K562 (cell line): ENCODE data around the gene DAP. TPM values are rescaled to one million over a fixed set of nuclear protein-coding genes. Genes with fewer than 3 reads are reported as not detected.

Experiments
- ELF1 ChIP-seq: fragments of 200-800 bp; sonication (Bioruptor generic); IDR thresholded peaks from 2 replicates; pipeline ENCODE4 v1.6.1; 2016; ENCODE audit warnings: missing genetic modification characterization, missing compliant biosample characterization
- EP400 ChIP-seq: fragments of 450-650 bp; IDR thresholded peaks from 2 replicates; pipeline ENCODE4 v1.6.1; 2017; ENCODE audit warnings: antibody characterized with exemption, mild to moderate bottlenecking, moderate library complexity
- FUS ChIP-seq: fragments of 200-400 bp; formaldehyde crosslinking; optimal IDR thresholded peaks from 2 replicates; pipeline ENCODE3; 2017; ENCODE audit warnings: low read depth, low read length
- GATAD2A ChIP-seq: fragments of 450-650 bp; IDR thresholded peaks from 2 replicates; pipeline ENCODE4 v1.6.1; 2017
- HDAC2 ChIP-seq: fragments of 450-650 bp; IDR thresholded peaks from 2 replicates; pipeline ENCODE4 v1.6.1; 2016; ENCODE audit warnings: mild to moderate bottlenecking
- IFI16 ChIP-seq: fragments of 250-450 bp; sonication (Bioruptor Pico); IDR thresholded peaks from 2 replicates; pipeline ENCODE4 v2.1.2; 2022; ENCODE audit warnings: mild to moderate bottlenecking, inconsistent platforms
- ILF3 ChIP-seq: fragments of 450-650 bp; IDR thresholded peaks from 2 replicates; pipeline ENCODE4 v1.6.1; 2018; ENCODE audit warnings: antibody characterized with exemption, mild to moderate bottlenecking, moderate library complexity, borderline replicate concordance
- ILK ChIP-seq: fragments of 450-650 bp; IDR thresholded peaks from 2 replicates; pipeline ENCODE4 v1.6.1; 2016; ENCODE audit warnings: missing genetic modification characterization, low read depth, mild to moderate bottlenecking, missing compliant biosample characterization, moderate library complexity, borderline replicate concordance
- KDM1A ChIP-seq, 2 experiments: fragments of 450-650 bp; IDR thresholded peaks; 2 replicates each; pipeline ENCODE4 v1.6.1; 2016; ENCODE audit warnings: mild to moderate bottlenecking in 2 of 2
- MAZ ChIP-seq, 2 experiments: fragments of 450-650 bp in 1 of 2; sonication (generic) in 1 of 2; formaldehyde crosslinking; IDR thresholded peaks in 1 of 2; conservative IDR thresholded peaks in 1 of 2; 2 replicates each; pipeline versions ENCODE4 v1.4.0 to v1.5.0; 2020; ENCODE audit warnings: mild to moderate bottlenecking in 1 of 2, missing genetic modification reagents in 1 of 2
- MLX ChIP-seq, 2 experiments: fragments of 450-650 bp in 1 of 2; sonication (generic) in 1 of 2; formaldehyde crosslinking; conservative IDR thresholded peaks; 2 replicates each; pipeline versions ENCODE4 v1.4.0 to v1.8.1; 2020 to 2022; ENCODE audit warnings: mild to moderate bottlenecking in 1 of 2, missing genetic modification reagents in 1 of 2
- NELFE ChIP-seq: IDR thresholded peaks from 2 replicates; pipeline ENCODE4 v1.6.1; 2011; ENCODE audit warnings: mild to moderate bottlenecking; ENCODE audit not compliant: insufficient read depth, insufficient read length
- NFRKB ChIP-seq: fragments of 450-650 bp; IDR thresholded peaks from 2 replicates; pipeline ENCODE4 v1.6.1; 2016; ENCODE audit warnings: low read depth
- POLR2AphosphoS5 ChIP-seq: IDR thresholded peaks from 2 replicates; pipeline ENCODE4 v1.6.1; 2011; ENCODE audit warnings: mild to moderate bottlenecking, low read depth, low read length, moderate library complexity; ENCODE audit not compliant: control insufficient read depth, insufficient read depth
- POLR2G ChIP-seq: fragments of 200-400 bp; formaldehyde crosslinking; IDR thresholded peaks from 2 replicates; pipeline ENCODE4 v1.6.1; 2017; ENCODE audit warnings: low read depth, mild to moderate bottlenecking, antibody characterized with exemption, low read length, moderate library complexity
- RAD21 ChIP-seq, 2 experiments: fragments of 250-450 bp in 1 of 2; fragments of 450-650 bp in 1 of 2; sonication (Bioruptor Pico) in 1 of 2; formaldehyde crosslinking in 1 of 2; IDR thresholded peaks in 1 of 2; conservative IDR thresholded peaks in 1 of 2; 2 replicates each; pipeline versions ENCODE4 v1.4.0 to v1.8.0; 2020 to 2022; ENCODE audit warnings: mild to moderate bottlenecking in 2 of 2, moderate library complexity in 1 of 2
- RCOR1 ChIP-seq, 2 experiments: IDR thresholded peaks; 2 replicates each; pipeline ENCODE4 v1.6.1; 2012; ENCODE audit warnings: low read depth in 2 of 2, low read length in 2 of 2, borderline replicate concordance in 1 of 2, improper control_type of control experiment in 1 of 2
- YY1 ChIP-seq, 3 experiments: IDR thresholded peaks; 2 replicates each; pipeline ENCODE4 v1.6.1; 2011; ENCODE audit warnings: low read length in 2 of 3, mild to moderate bottlenecking in 2 of 3, moderate library complexity in 2 of 3, borderline replicate concordance in 1 of 3, control low read depth in 1 of 3, low read depth in 1 of 3; ENCODE audit not compliant: insufficient read depth in 3 of 3, insufficient replicate concordance in 2 of 3, control insufficient read depth in 1 of 3, insufficient read length in 1 of 3; ENCODE audit errors: extremely low read depth in 1 of 3
- ZBTB17 ChIP-seq: fragments of 450-650 bp; formaldehyde crosslinking; IDR thresholded peaks from 2 replicates; pipeline ENCODE4 v1.4.0; 2020; ENCODE audit warnings: mild to moderate bottlenecking
- ZNF121 ChIP-seq: sonication (generic); formaldehyde crosslinking; conservative IDR thresholded peaks from 2 replicates; pipeline ENCODE4 v1.8.0; 2022; ENCODE audit warnings: missing genetic modification reagents
- polyA plus RNA-seq, 8 experiments: library from polyadenylated mRNA; depleted of rRNA in 4 of 8; stranded (reverse) in 5 of 8; unstranded in 3 of 8; fragments of >200 nt; fragmentation: Nextera tagmentation in 2 of 8; fragmentation: Illumina TruSeq in 1 of 8; extraction: Ambion mirVana in 2 of 8; extraction: Trizol in 1 of 8; gene quantifications; 2 replicates each; pipeline versions ENCODE4 v1.2.1 to v1.2.3, GENCODE V29; 2011 to 2014; ENCODE audit warnings: inconsistent platforms in 1 of 8, missing spikeins in 1 of 8
- total RNA-seq, 7 experiments: library from RNA; depleted of rRNA in 6 of 7; stranded (reverse); fragments of >200 nt in 6 of 7; fragmentation: Illumina TruSeq in 2 of 7; extraction: Trizol in 2 of 7; gene quantifications; 2 replicates each; pipeline versions ENCODE4 v1.2.1 to v1.2.3, GENCODE V29; 2011 to 2021; ENCODE audit warnings: low replicate concordance in 1 of 7
- TF ChIP-seq, protein P1 (sequence below), 3 experiments: IDR thresholded peaks in 2 of 3; conservative IDR thresholded peaks in 1 of 3; 2 replicates each; pipeline ENCODE4 v1.5.1; 2011 to 2012; ENCODE audit warnings: low read length in 3 of 3, mild to moderate bottlenecking in 3 of 3, control low read depth in 2 of 3, improper control_type of control experiment in 1 of 3, inconsistent platforms in 1 of 3, low read depth in 1 of 3, mixed read lengths in 1 of 3, moderate library complexity in 1 of 3; ENCODE audit not compliant: insufficient read depth in 2 of 3
- TF ChIP-seq, protein P2 (sequence below): fragments of 450-650 bp; IDR thresholded peaks from 2 replicates; pipeline ENCODE4 v1.6.1; 2016

DAP gene
- total and polyA plus RNA-seq, 9 of the 15 experiments (the other 6 are each of a cell fraction or from before 2014, with no cell fraction given) = 14.1 to 151 (median 34.5) TPM

- TF ChIP-seq KDM1A (IDR thresholded peaks at IDR 0.05) (no peak), MLX (CRISPR knock-in tag; conservative IDR thresholded peaks at IDR 0.05) (no peak), ELF1 (no peak), NFRKB (no peak), YY1 (IDR thresholded peaks at IDR 0.05; ENCODE audit: borderline replicate concordance in 1 of 3, control insufficient read depth in 1 of 3, extremely low read depth in 1 of 3, insufficient read depth in 3 of 3, insufficient read length in 1 of 3, insufficient replicate concordance in 2 of 3, low read depth in 1 of 3, low read length in 2 of 3) (peak in 1 of 3 experiments; percentile 47), FUS (no peak), IFI16 (CRISPR knock-in tag) (no peak), EP400 (no peak), POLR2G (no peak), POLR2AphosphoS5 (no peak), ZNF121 (CRISPR knock-in tag) (no peak), ILF3 (no peak), ZBTB17 (CRISPR knock-in tag) (no peak), ILK (tag) (no peak), NELFE (no peak), GATAD2A (no peak), HDAC2 (no peak), RCOR1 (IDR thresholded peaks at IDR 0.05; ENCODE audit: borderline replicate concordance in 1 of 2, low read depth in 2 of 2, low read length in 2 of 2) (no peak), RAD21 (CRISPR knock-in tag; conservative IDR thresholded peaks at IDR 0.05 in 1 of 2, IDR thresholded peaks at IDR 0.05 in 1 of 2) (peak; percentile 69 to 86), MAZ (CRISPR knock-in tag; conservative IDR thresholded peaks at IDR 0.05 in 1 of 2, IDR thresholded peaks at IDR 0.05 in 1 of 2) (0 out of 4 replicates have a peak, but pooled peaks of 1 of the 2 experiments have one; percentile 37)
- TF ChIP-seq, protein P1, sequence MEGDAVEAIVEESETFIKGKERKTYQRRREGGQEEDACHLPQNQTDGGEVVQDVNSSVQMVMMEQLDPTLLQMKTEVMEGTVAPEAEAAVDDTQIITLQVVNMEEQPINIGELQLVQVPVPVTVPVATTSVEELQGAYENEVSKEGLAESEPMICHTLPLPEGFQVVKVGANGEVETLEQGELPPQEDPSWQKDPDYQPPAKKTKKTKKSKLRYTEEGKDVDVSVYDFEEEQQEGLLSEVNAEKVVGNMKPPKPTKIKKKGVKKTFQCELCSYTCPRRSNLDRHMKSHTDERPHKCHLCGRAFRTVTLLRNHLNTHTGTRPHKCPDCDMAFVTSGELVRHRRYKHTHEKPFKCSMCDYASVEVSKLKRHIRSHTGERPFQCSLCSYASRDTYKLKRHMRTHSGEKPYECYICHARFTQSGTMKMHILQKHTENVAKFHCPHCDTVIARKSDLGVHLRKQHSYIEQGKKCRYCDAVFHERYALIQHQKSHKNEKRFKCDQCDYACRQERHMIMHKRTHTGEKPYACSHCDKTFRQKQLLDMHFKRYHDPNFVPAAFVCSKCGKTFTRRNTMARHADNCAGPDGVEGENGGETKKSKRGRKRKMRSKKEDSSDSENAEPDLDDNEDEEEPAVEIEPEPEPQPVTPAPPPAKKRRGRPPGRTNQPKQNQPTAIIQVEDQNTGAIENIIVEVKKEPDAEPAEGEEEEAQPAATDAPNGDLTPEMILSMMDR (IDR thresholded peaks at IDR 0.05 in 2 of 3, conservative IDR thresholded peaks at IDR 0.05 in 1 of 3; ENCODE audit: insufficient read depth in 2 of 3, low read depth in 1 of 3, low read length in 3 of 3) = peak; percentile 79 to 82 (median 80)
- TF ChIP-seq, protein P2, sequence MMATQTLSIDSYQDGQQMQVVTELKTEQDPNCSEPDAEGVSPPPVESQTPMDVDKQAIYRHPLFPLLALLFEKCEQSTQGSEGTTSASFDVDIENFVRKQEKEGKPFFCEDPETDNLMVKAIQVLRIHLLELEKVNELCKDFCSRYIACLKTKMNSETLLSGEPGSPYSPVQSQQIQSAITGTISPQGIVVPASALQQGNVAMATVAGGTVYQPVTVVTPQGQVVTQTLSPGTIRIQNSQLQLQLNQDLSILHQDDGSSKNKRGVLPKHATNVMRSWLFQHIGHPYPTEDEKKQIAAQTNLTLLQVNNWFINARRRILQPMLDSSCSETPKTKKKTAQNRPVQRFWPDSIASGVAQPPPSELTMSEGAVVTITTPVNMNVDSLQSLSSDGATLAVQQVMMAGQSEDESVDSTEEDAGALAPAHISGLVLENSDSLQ = 0 out of 2 replicates have a peak, but pooled peaks have one; percentile 10
These were observed 65.9 kb downstream of the DAP start (continued) for GRCh38 chr5:10695055-10695649.
